ENCODE results near the gene FHDC1. TPM values are rescaled to one million over a fixed set of nuclear protein-coding genes. Genes with fewer than 3 reads are reported as not detected.

FHDC1 gene
- total and polyA plus RNA-seq, 9 donors, result 0.30 to 4.0 (median 0.91) TPM

DNA sequence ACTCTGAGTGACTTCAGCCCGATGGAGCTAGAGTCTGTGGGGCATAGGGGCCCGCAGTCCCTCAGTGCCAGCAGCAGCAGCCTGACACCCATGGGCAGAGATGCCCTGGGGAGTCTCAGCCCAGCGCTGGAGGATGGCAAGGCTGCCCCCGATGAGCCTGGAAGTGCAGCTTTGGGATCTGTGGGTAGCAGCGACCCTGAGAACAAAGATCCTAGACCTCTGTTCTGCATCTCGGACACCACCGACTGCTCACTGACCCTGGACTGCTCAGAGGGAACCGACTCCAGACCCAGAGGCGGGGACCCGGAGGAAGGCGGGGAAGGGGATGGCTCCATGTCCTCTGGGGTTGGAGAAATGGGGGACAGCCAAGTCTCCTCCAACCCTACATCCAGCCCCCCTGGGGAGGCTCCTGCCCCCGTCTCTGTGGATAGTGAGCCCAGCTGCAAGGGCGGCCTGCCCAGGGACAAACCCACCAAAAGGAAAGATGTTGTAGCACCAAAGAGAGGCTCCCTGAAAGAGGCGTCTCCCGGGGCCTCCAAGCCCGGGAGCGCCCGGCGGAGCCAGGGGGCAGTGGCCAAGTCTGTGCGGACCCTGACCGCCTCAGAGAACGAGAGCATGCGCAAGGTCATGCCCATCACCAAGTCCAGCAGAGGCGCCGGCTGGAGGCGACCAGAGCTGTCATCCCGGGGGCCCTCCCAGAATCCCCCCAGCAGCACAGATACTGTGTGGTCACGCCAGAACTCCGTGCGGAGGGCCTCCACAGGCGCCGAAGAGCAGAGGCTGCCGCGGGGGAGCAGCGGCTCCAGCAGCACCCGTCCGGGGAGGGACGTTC, 39.5 kb downstream of the FHDC1 start:
- intact Hi-C loops (cut with DNase I), result loop anchor here in 1 of 4 donors (2.0 kb wide), 1 partner anchor 17 kb away; no protein-coding TSS in a partner anchor
- Histone ChIP-seq H3K4me1 (ENCODE audit: insufficient read depth) (no peaks in the 10 kb centered on the region), H3K27ac (no peak overlapping the region), H3K9me3 (no peaks in the 10 kb centered on the region), H3K4me3 (no peak overlapping the region), H3K36me3 (no peaks in the 10 kb centered on the region), H3K27me3 (no peaks in the 10 kb centered on the region)
- no peak for TF ChIP-seq POLR2A (IDR thresholded peaks at IDR 0.05)
- TF ChIP-seq EP300 (IDR thresholded peaks at IDR 0.05), result no peak
- TF ChIP-seq, protein P1, sequence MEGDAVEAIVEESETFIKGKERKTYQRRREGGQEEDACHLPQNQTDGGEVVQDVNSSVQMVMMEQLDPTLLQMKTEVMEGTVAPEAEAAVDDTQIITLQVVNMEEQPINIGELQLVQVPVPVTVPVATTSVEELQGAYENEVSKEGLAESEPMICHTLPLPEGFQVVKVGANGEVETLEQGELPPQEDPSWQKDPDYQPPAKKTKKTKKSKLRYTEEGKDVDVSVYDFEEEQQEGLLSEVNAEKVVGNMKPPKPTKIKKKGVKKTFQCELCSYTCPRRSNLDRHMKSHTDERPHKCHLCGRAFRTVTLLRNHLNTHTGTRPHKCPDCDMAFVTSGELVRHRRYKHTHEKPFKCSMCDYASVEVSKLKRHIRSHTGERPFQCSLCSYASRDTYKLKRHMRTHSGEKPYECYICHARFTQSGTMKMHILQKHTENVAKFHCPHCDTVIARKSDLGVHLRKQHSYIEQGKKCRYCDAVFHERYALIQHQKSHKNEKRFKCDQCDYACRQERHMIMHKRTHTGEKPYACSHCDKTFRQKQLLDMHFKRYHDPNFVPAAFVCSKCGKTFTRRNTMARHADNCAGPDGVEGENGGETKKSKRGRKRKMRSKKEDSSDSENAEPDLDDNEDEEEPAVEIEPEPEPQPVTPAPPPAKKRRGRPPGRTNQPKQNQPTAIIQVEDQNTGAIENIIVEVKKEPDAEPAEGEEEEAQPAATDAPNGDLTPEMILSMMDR (IDR thresholded peaks at IDR 0.05), result no peak
- WGBS, 3 donors, result 95 to 97% (median 96%) methylated on average over 37 to 38 of the region's 38 CpGs
- no peak for DNase-seq

DNA sequence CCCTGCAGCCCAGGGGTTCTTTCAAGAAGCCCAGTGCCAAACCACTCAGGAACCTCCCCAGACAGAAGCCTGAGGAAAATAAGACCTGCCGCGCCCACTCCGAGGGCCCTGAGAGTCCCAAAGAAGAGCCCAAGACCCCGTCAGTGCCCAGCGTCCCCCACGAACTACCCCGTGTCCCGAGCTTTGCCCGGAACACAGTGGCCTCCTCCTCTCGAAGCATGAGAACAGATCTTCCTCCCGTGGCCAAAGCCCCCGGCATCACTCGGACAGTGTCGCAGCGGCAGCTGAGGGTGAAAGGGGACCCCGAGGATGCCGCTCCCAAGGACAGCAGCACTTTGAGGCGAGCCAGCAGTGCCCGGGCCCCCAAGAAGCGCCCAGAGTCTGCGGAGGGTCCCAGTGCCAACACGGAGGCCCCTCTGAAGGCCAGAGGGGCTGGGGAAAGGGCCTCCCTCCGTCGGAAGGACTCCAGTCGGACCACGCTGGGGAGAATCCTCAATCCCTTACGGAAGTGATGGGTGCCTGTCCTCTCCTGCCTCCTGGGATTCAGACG, 40.2 kb downstream of the FHDC1 start:
- no peak for DNase-seq
- H3K27ac ChIP-seq, result no peak overlapping the region
- 95 to 97% (median 97%) methylated on average over 28 of the region's 28 CpGs for WGBS, 3 donors
- H3K36me3 ChIP-seq, result no peaks in the 10 kb centered on the region
- TF ChIP-seq, protein P1 (IDR thresholded peaks at IDR 0.05), result no peak
- no peak for TF ChIP-seq POLR2A (IDR thresholded peaks at IDR 0.05)
- TF ChIP-seq EP300 (IDR thresholded peaks at IDR 0.05), result no peak
- no peaks in the 10 kb centered on the region for H3K27me3 ChIP-seq
- H3K9me3 ChIP-seq, result no peaks in the 10 kb centered on the region
- no peaks in the 10 kb centered on the region for H3K4me1 ChIP-seq (ENCODE audit: insufficient read depth)
- no peak overlapping the region for H3K4me3 ChIP-seq
- intact Hi-C loops (cut with DNase I), result loop anchor here in 1 of 4 donors (2.0 kb wide), 1 partner anchor 17 kb away; no protein-coding TSS in a partner anchor

DNA sequence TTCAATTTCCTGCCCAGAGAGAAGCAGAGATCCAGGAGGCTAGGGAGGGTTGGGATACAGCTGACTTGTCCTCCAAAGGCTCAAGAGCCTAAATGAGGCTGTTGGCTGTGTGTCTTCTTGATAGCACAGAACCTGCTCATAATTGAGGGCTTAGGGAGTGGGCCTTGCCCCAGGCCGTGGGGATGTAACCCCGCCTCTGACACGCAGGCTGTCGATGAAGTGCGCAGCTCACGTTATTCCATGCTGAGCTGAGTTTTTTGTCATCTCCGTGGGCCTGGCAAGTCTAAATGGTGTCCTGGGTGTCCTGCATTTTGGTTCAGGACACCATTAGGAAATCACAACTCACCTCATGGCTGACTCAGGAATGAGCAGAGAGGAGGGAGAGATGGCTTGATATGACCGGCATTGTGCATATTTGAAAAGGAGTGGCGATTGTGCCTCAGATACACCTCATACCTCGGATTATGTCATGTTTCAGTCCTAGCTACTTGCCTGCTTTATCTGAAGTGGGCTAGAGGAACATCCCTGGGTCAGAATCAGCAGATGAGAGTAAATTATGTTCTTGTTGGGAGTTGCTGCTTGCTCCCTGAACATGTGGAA, 43.7 kb downstream of the FHDC1 start:
- TF ChIP-seq, protein P1 (IDR thresholded peaks at IDR 0.05), result no peak
- TF ChIP-seq EP300 (IDR thresholded peaks at IDR 0.05), result no peak
- no peak for TF ChIP-seq POLR2A (IDR thresholded peaks at IDR 0.05)

DNA sequence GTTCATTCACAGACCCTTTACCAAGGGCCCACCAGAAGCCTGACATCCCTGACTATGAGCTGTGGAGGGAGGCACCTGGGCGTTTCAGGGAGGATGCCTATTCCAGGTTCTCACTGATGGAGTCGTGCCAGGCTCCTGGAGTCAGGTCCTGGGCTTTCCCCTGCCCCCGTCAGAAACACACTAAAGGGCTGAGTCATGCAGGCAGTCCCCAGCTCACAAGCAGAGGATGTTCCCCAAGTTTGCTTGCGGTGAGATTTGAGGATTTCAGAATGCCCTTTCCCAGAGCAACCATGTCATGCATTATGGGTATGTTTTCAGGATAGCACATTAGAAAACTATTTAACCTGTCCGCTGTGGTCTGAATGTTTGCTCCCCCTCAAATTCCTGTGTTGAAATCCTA, 45.2 kb downstream of the FHDC1 start:
- TF ChIP-seq EP300 (IDR thresholded peaks at IDR 0.05), result no peak
- TF ChIP-seq POLR2A (IDR thresholded peaks at IDR 0.05), result no peak
- Histone ChIP-seq H3K27ac (no peak overlapping the region), H3K9me3 (no peaks in the 10 kb centered on the region), H3K4me3 (no peak overlapping the region), H3K36me3 (no peaks in the 10 kb centered on the region), H3K4me1 (ENCODE audit: insufficient read depth) (no peaks in the 10 kb centered on the region), H3K27me3 (no peaks in the 10 kb centered on the region)
- intact Hi-C loops (cut with DNase I), result no loop called here
- WGBS, 3 donors, result 65 to 73% (median 67%) methylated on average over 5 of the region's 5 CpGs
- DNase-seq, result no peak

More for the DNA sequence above, 43.7 kb downstream of the FHDC1 start:
- Histone ChIP-seq H3K4me3 (no peak overlapping the region), H3K9me3 (no peaks in the 10 kb centered on the region), H3K27ac (no peak overlapping the region), H3K27me3 (no peaks in the 10 kb centered on the region), H3K36me3 (no peaks in the 10 kb centered on the region), H3K4me1 (ENCODE audit: insufficient read depth) (no peaks in the 10 kb centered on the region)
- 83 to 85% (median 83%) methylated on average over 10 of the region's 10 CpGs for WGBS, 3 donors
- intact Hi-C loops (cut with DNase I), result no loop called here
- DNase-seq, result no peak
